NCI-H526 treated with DMSO at 0.1 percent for 48 hours (cell line): ENCODE results near the gene FAM170A.

Experiments used
- DNase-seq: peaks from one replicate; lab custom pipeline; 2025; lab: John Stamatoyannopoulos, UW

FAM170A gene, protein sequence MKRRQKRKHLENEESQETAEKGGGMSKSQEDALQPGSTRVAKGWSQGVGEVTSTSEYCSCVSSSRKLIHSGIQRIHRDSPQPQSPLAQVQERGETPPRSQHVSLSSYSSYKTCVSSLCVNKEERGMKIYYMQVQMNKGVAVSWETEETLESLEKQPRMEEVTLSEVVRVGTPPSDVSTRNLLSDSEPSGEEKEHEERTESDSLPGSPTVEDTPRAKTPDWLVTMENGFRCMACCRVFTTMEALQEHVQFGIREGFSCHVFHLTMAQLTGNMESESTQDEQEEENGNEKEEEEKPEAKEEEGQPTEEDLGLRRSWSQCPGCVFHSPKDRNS

DNA sequence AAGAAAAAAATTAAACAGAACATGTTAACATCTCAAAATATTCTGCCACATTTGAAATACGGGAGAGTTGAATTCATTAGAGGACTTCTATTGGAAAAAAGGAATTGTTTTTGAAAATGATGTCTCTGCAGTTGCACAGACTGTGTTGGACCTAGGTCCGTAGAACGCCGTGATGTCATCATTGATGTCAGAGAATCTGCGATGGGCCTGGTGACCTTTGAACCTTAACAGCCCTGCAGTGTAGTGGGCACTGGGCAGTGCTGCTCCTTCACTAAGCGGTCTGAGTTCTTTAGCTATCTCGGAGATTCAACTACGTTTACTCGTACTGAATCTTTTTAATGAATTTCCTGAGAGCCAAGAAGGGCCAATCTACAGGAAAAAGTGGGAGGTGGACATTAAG lies at the start of gene FAM170A:
TSS of gene FAM170A (plus strand) at position 220 of the 400 bp plus-strand sequence. CDS start 211 bp downstream, outside the sequence.
- DNase-seq, result no peak

DNA sequence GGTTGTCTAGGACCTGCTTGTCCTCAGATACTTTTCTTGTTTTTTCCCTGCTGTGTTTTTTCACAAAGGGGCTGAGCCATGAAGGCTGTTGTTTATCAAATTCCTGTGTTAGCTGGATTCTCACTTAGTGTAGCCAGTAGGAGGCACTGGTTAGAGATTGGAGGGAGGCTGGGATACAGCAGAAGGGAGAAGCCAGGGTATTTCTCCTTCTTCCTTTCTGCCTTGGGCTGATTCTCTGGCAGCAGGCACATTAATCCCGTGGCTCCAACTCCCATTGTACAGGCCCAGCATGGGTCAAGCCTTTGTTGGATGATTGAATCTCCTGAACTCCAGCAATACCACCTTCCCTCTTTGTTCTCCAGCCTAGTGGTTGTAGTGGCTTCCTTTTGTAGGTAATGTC lies 46.4 kb upstream of the FAM170A start:
- DNase-seq, result no peak

DNA sequence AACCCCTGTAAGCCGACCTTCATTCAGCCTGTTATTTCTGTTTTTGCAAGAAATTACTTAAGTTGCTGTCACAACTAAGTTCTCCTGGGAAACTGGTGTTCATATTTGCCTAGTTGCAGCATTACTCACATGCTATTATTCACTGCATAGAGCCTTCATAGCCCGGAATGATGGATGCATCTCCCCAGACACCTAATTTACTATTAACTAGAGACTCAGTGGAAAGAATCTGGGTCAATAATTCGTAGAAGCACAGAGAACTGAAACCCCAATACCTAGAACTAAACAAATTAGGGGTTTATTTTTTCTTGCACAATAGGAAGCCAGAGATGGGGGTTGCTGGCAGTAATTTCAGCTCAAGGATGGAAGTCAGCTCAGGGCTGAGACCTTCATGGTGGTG lies 45.7 kb upstream of the FAM170A start:
- no peak for DNase-seq

DNA sequence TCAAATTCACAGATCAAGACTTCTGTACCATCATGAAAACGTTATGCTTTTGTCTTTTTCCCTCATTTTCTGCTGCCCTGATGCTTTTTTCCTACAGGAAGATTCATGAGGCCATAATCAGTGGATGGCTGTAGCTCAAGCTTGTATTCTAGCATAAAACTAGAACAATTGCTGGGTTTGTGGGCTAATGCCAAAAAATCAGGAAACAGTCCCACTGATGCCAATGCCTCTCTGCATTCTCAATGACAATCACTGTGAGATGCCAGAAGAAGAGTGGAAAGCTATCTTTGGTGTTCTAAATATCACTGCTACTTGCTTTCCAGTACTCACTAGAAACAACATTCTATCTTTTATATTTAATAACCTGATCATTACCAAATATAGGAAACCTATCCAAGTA lies 33.3 kb upstream of the FAM170A start:
- no peak for DNase-seq

DNA sequence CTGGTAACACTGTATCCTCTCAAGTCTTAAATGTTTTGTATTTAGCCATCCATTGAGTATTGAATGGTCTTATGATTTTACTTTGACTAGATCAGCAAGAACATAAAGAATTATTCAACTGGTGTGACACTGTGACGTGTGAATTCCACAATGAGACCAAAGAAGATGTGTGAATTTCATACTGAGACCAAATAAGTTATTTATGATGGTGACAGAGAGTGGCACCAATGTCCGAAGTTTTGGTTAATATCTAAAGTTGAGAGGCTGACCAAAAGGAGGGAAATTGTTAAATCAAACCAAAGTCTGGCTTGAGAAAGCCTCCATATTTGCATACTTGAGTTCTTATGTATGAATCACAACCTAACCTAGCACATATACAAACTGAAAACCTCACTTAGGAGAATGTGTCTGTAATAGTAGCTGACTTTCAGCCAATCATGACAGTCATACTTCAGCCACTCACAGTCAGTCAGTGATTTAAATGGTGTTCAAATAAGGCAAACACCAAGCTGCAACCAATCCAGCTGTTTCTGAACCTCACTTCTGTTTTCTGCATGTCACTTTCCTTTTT lies 31.5 kb upstream of the FAM170A start:
- DNase-seq, result no peak

DNA sequence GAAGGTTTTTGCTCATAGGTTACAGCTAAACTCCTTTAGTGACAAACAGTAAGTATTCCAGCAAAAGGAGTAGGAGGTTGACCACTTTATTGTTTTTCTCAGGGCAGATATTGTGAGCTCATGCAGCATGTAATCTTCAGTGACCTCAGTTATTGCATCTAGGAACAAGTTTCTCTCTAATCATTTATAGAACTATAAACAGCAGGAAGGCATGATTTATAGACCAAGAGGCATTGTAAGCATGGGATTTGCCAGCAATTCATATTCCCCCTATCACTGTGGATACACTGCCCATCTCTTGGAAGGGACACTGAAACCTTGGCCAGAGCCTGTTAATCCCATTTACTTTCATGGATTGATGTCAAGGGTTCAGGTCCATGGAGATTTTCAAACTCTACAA lies 15.4 kb upstream of the FAM170A start:
- no peak for DNase-seq

DNA sequence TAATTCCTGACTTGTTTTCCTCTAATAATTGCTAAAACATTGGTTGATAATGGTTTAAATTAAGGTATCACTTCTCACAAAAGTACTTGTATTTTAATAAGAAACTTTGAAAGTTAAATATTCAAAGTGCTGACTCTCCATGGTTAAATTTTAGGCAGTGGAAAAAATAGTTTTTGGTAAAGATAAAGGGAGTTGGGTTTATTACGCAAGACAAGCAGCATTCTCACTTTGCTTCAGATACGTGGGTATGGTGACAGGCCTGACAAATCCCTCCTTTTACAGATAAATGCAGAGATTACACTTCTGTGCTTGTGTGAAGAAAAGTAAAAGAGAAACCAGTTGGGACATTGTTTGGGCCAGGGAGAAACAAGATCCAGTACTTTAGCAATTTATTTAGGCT lies 14.5 kb upstream of the FAM170A start:
- DNase-seq, result no peak

DNA sequence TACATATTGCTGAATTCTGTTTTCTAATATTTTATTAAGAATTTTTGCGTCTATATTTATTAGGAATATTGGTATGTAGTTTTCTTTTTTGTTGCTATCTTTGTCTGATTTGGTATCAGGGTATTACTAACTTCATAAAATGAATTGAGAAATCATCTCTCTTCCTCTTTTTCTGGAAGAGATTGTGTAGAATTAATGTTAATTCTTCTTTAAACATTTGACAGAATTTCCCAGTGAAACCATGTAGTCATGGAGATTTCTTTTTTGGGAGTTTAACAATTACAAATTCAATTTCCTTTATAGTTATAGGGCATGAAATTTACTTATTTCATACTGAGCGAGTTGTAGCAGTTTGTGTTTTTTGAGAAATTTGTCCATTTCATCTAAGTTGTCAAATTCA lies 3.3 kb upstream of the FAM170A start:
- DNase-seq, result no peak

DNA sequence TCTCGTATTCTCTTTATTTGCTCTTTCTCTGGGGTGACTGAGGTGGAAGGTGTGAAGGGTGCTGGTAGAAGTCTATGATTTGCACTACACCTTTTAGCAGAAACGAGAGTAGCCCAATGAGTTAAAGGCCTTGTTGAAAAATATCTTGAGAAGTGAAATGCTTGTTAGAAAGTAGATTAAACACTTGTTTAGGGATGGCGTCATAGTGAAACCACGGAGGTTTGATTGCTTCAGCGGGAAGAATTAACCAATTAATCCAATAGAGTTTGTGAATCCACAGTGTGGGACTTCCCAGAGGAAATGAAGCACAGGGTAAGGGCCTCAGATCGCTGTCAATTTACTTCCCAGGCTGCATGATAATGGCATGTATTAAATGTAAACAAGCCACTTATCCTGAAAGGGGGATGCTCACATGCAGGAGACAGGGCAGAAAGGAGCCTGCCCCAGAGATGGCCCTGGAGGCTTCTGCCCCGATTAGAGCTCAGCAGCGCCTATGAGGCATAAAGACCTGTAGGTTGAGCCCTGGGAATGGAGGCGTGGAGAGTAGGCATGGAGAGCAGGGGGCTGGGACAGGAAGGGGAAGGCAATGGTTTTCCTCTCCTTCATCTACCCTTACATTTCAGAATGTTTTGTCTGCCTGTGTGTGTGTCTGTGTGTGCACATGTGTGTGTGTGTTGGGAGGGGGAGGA lies 1.5 kb downstream of the FAM170A start:
- no peak for DNase-seq

DNA sequence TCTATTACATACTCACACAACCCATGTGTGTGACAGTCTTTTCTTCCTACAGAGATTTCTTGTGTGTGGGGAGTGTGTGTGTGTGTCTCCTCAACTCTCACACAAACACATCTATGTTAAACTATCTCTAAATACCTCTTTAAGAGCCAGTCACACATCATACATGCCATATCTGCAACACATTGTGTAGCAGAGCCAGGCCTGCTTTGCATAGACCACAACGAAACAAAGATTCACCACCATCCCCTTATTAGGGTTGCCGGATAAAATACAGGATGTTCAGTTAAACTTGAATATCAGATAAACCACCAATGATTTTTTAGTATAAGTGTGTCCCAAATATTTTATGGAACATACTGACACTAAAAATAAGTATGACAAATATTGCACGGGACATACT lies 2.3 kb downstream of the FAM170A start:
- no peak for DNase-seq

DNA sequence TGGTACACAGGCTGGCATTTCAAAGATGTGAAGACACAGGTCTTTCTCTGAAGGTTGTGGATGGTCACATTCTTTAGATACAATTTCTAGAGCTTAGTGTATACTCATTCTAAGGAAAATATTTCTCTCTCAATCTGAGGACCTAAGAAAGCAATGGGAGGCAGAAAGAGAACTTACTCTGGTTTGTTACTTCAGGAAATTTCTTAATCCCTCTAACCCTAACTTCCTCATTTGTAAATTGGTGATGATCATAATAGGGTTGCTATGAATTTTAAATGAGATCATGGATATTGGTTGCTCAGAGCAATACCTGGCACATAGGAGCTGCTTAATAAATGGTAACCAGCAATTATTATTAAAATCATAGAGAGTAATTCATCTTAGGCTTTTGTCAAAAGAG lies 22.1 kb downstream of the FAM170A start:
- DNase-seq, result no peak

DNA sequence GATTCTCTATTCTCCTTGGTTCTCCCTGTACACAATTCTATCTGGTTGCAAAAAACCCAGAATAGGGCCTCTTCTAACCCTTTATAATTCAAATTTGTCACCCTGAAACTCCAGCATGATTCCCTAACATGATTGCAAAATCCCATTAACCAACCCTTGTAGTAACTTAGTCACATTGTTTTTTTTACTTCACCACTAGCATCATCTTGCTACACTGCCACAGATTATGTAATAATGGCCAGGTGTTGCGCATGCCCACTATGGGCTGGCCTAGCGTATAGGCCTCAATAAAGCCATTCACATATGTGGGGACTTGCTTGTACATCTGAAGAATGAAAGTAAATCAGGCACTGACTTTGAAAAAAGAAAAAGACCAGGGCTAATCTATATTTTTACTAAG lies 25.7 kb downstream of the FAM170A start:
- DNase-seq, result no peak

DNA sequence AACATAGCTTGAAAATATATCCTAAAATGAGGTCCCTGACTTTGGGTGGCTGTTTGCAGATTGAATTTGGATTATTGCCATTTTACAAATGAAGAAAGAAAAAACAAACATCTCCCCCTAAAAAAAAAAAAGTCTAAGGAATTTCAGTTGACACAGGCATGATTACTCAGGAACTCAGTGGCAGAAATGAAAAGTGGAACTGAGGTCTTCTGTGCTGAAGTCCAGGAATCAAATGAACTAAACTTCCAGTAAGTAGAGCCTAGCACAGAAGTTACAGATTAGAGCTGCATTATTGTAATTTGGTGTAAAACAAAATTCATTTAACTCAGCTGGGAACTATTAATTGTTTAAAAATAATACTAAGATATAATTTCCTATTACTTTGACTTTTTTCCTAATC lies 26.7 kb downstream of the FAM170A start:
- DNase-seq, result no peak

DNA sequence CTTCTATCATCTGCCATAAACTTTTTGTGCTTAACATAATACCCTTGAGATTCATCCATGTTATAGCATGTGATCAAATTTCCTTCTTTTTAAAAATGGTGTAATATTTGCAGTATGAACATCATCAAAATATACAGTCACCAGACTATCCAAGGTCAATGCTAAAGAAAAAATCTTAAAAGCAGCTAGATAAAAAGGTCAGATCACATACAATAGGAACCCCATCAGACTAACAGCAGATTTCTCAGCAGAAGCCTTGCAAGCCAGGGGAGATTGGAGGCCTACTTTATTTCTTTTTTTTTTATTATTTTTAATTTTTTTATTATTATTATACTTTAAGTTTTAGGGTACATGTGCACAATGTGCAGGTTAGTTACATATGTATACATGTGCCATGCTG lies 37.2 kb downstream of the FAM170A start:
- no peak for DNase-seq

DNA sequence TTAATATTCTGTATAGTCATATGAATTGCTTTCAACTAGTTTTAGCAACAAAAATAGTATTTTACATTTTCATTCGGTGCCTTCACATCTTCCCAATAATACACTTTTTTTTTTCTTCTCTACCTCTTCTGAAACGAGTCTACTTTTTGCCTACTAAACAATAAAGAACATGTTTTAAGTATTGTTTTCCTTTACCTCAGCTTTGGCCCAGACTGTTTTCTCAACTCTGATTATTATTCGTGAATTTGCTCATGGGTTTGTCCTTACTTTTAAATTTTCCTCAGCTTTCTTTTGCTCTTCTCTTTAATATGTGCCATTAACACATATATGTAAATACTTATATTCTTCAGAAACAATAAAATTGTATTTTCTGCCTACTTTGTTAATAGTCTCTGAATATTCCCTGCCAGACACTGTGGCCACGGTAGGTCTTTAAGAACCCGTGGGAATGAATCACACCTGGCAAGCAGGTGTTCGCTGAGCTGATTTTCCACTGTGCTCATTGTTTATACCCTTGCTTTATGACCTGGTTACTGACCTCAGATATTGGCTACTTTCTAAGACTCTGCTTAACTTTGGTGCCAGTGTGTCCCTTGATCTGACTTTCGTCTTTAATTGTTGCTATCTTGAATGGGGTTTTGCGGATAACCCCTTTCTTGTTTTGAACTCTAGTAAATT lies 49.1 kb downstream of the FAM170A start:
- DNase-seq, result no peak

DNA sequence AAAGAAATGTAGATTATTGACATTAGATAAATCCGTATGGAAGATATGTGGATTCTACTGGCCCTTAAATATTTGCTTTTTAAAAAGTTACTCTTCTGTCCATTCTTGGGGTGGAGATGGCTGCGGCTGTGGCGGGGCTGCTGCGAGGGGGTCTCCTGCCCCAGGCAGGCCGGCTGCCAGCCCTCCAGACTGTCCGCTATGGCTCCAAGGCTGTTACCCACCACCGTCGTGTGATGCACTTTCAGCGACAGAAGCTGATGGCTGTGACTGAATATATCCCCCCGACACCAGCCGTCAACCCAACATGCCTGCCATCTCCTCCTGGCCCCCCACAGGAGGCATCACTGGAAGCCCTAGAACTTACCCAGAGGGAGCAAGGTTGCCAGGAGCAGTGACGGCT lies 50.7 kb downstream of the FAM170A start:
- DNase-seq, result no peak

DNA sequence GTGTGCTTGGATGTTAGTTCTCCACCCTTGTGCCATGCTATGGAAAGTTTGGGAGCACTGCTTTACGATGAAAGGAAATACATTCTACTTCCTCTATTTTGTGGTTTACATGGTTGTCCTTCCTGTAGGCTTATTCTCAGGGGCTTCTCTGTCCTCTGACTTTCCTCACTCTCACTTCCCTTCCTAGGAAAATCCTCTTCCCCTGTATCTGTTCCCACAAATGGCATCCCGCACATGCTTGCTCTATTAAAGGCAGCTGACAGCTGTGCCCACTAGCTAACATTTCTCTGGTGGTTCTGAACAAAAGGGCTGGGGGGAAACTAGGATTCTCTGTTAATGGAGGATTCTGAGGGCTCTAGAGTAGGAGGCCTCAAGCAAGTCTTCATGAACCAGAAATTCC lies 52.4 kb downstream of the FAM170A start:
- no peak for DNase-seq

DNA sequence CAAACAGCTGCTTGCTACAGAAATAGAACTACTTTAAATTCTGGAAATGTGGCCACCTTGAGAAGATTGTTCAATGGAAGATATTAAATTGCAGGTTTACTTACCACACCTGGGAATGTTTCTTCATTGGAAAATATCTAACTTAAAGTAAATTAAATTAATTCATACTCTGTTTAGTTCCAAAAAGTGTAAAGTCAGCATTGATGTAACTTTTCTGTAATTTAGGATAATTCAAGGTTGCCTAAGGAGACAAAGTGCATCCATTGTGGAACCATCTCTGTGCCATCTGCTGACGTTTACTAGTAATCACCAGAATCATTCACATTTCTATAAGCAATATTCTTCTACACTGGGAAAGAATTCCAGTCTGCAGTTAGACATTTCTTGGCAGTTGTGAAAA lies 53.0 kb downstream of the FAM170A start:
- no peak for DNase-seq
